Gastrocnemius medialis (tissue), 4 donors: ENCODE measurements around the gene MADCAM1.

Experiments used
- POLR2A ChIP-seq, 2 donors: fragments of 450-650 bp; IDR thresholded peaks; one replicate each; pipeline ENCODE4 v1.6.1; 2017; ENCODE audit warnings: antibody characterized with exemption in 2 of 2, mild to moderate bottlenecking in 2 of 2, moderate library complexity in 2 of 2
- TF ChIP-seq, protein P1 (sequence below), 5 experiments: fragments of 450-650 bp in 3 of 5; fragments of 200-600 bp in 2 of 5; sonication (generic) in 2 of 5; IDR thresholded peaks in 4 of 5; conservative IDR thresholded peaks in 1 of 5; 1 replicate in 4 of 5; 2 replicates in 1 of 5; pipeline ENCODE4 v1.5.1; 2016 to 2019; ENCODE audit warnings: antibody characterized with exemption in 5 of 5, mild to moderate bottlenecking in 3 of 5, moderate library complexity in 3 of 5

DNA sequence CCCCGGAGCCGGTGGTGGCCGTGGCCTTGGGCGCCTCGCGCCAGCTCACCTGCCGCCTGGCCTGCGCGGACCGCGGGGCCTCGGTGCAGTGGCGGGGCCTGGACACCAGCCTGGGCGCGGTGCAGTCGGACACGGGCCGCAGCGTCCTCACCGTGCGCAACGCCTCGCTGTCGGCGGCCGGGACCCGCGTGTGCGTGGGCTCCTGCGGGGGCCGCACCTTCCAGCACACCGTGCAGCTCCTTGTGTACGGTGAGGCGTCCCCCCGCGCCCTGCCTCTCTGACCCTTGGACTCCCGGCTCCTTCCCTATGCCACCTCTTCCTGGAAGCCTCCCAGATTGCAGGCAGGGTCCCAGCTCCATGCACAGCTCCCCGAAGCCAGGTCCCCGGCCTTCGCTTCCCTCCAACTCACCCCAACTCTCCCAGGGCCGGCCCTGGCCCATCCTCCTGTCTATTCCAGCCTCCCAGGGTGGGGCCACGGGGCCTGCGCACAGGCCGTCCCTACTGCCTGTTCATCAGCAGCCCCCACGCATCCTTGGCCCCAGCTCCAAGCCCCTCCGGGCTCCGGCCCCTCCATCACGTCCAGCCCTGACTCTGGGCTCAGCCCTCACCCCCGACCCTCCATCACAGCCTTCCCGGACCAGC is 1.7 kb downstream of the MADCAM1 start:
- TF ChIP-seq, protein P1, sequence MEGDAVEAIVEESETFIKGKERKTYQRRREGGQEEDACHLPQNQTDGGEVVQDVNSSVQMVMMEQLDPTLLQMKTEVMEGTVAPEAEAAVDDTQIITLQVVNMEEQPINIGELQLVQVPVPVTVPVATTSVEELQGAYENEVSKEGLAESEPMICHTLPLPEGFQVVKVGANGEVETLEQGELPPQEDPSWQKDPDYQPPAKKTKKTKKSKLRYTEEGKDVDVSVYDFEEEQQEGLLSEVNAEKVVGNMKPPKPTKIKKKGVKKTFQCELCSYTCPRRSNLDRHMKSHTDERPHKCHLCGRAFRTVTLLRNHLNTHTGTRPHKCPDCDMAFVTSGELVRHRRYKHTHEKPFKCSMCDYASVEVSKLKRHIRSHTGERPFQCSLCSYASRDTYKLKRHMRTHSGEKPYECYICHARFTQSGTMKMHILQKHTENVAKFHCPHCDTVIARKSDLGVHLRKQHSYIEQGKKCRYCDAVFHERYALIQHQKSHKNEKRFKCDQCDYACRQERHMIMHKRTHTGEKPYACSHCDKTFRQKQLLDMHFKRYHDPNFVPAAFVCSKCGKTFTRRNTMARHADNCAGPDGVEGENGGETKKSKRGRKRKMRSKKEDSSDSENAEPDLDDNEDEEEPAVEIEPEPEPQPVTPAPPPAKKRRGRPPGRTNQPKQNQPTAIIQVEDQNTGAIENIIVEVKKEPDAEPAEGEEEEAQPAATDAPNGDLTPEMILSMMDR (IDR thresholded peaks at IDR 0.05 in 4 of 5, conservative IDR thresholded peaks at IDR 0.05 in 1 of 5): no peak
- no peak for TF ChIP-seq POLR2A (IDR thresholded peaks at IDR 0.05)
